Right cardiac atrium (tissue), 5 donors: Measurements from ENCODE around the gene LRR1. TPM values are rescaled to one million over a fixed set of nuclear protein-coding genes. Genes with fewer than 3 reads are reported as not detected.
"Not testable (repeated sequence)": the region's sequence is repeated elsewhere in the genome, so short reads cannot be mapped to it uniquely, and the experiment has no call there.

ENCODE experiments used
- ATAC-seq, 2 donors: fragments of 200-7000 bp; cut with Tn5 transposase; one replicate each; pipeline versions ENCODE4 v1.8.0 to v1.9.1; 2020; ENCODE audit warnings: moderate library complexity in 2 of 2, mild to moderate bottlenecking in 1 of 2
- DNase-seq, 3 donors: peaks; one replicate each; pipeline ENCODE4 v3.0.0-alpha.2; 2020
- H3K27ac ChIP-seq: one replicate; pipeline ENCODE4 v1.5.1; 2013; ENCODE audit warnings: mild to moderate bottlenecking, low read length, control low read depth, moderate library complexity
- H3K27me3 ChIP-seq: one replicate; pipeline ENCODE4 v1.6.1; 2013; ENCODE audit not compliant: control insufficient read depth, insufficient read depth
- H3K4me1 ChIP-seq: one replicate; pipeline ENCODE4 v1.6.1; 2013; ENCODE audit warnings: low read length; ENCODE audit not compliant: control insufficient read depth, insufficient read depth
- H3K4me3 ChIP-seq: one replicate; pipeline ENCODE4 v1.5.1; 2013; ENCODE audit warnings: low read length, control low read depth
- H3K9me3 ChIP-seq: one replicate; pipeline ENCODE4 v1.6.1; 2013; ENCODE audit warnings: low read length; ENCODE audit not compliant: control insufficient read depth
- WGBS: extraction: QIAGEN DNeasy Blood & Tissue Kit; methylation state at CpG from one replicate; pipeline ENCODE4 v1.1.7; 2013; 5-methylcytosine and 5-hydroxymethylcytosine counted together
- intact Hi-C, 4 donors: fragments of 100-400 bp; cut with DNase I; formaldehyde crosslinking; loops; one replicate each; pipeline versions ENCODE4 v1.11.0 to v1.14.0; 2022 to 2023
- polyA plus RNA-seq: library from polyadenylated mRNA; stranded (reverse); fragments of 200-250 nt; gene quantifications from one replicate; pipeline ENCODE4 v1.2.3, GENCODE V29; 2013
- total RNA-seq, 4 donors: library from RNA; stranded (reverse); fragmentation: NEBNext Ultra II Directional; extraction: Animal tissue kit (Norgen Biotek cat#: 25700); gene quantifications; one replicate each; pipeline ENCODE4 v1.2.1, GENCODE V29; 2021
- donor health status: healthy with polysubstance abuse.
- donor health status: DM: no; HTN: yes; CAD: no.
- donor health status: DM: no; HTN: no; CAD: no.
- donor health status: DM: no; HTN: yes; CAD: no; lungs with severe emphysema.
- donor health status: DM: yes; HTN: yes; CAD: no.

The LRR1 gene
- total and polyA plus RNA-seq, 5 donors: 3.5 to 7.5 (median 6.4) TPM

- Histone ChIP-seq H3K27me3 (no peaks in the 10 kb centered on the region), H3K27ac (no peak overlapping the region), H3K4me3 (no peak overlapping the region), H3K4me1 (peaks cover 1% of the 10 kb centered on the region), H3K9me3 (no peaks in the 10 kb centered on the region)
- no peak for DNase-seq
- intact Hi-C loops: no loop called here
- ATAC-seq: no peak
- WGBS: 83% methylated on average over 5 of the region's 5 CpGs
These were observed 24.7 kb upstream of the LRR1 start for GRCh38 chr14:49574038-49574437.

- Histone ChIP-seq H3K4me3 (no peak overlapping the region), H3K27ac (no peak overlapping the region), H3K4me1 (peaks cover 2% of the 10 kb centered on the region), H3K9me3 (no peaks in the 10 kb centered on the region), H3K27me3 (no peaks in the 10 kb centered on the region)
- no peak for DNase-seq
- WGBS: 96% methylated on average over 1 of the region's 1 CpG
- intact Hi-C loops: no loop called here
- ATAC-seq: no peak
These were observed 20.6 kb upstream of the LRR1 start for GRCh38 chr14:49578141-49578540.

- WGBS: 81% methylated on average over 2 of the region's 2 CpGs
- Histone ChIP-seq H3K27ac (no peak overlapping the region), H3K4me3 (no peak overlapping the region), H3K27me3 (no peaks in the 10 kb centered on the region), H3K4me1 (peaks cover 7% of the 10 kb centered on the region), H3K9me3 (no peaks in the 10 kb centered on the region)
- intact Hi-C loops: no loop called here
- DNase-seq (no peak), ATAC-seq (no peak)
These were observed 18.9 kb upstream of the LRR1 start for GRCh38 chr14:49579841-49580240.

- no peaks in the 10 kb centered on the region for H3K27me3 ChIP-seq
- 92% methylated on average over 9 of the region's 9 CpGs for WGBS
- ATAC-seq (no peak), DNase-seq (no peak)
- no peaks in the 10 kb centered on the region for H3K9me3 ChIP-seq
- peaks cover 9% of the 10 kb centered on the region for H3K4me1 ChIP-seq
- H3K27ac ChIP-seq: no peak overlapping the region
- no peak overlapping the region for H3K4me3 ChIP-seq
- intact Hi-C loops: no loop called here
These were observed 17.3 kb upstream of the LRR1 start for GRCh38 chr14:49581209-49582112.

- ATAC-seq: no peak
- 89% methylated on average over 4 of the region's 4 CpGs for WGBS
- no peaks in the 10 kb centered on the region for H3K27me3 ChIP-seq
- no peak for DNase-seq
- intact Hi-C loops: no loop called here
- no peak overlapping the region for H3K27ac ChIP-seq
- H3K4me3 ChIP-seq: no peak overlapping the region
- peaks cover 9% of the 10 kb centered on the region for H3K4me1 ChIP-seq
- no peaks in the 10 kb centered on the region for H3K9me3 ChIP-seq
These were observed 16.4 kb upstream of the LRR1 start for GRCh38 chr14:49582113-49582977.

GRCh38 chr14:49583629-49584028 lies 15.1 kb upstream of the LRR1 start:
- no peak for ATAC-seq
- Histone ChIP-seq H3K4me3 (no peak overlapping the region), H3K9me3 (no peaks in the 10 kb centered on the region), H3K27me3 (no peaks in the 10 kb centered on the region), H3K4me1 (peaks cover 9% of the 10 kb centered on the region), H3K27ac (no peak overlapping the region)
- intact Hi-C loops: no loop called here
- no peak for DNase-seq
- WGBS: 92% methylated on average over 6 of the region's 6 CpGs

- intact Hi-C loops: no loop called here
- H3K4me1 ChIP-seq: peaks cover 9% of the 10 kb centered on the region
- no peak for DNase-seq
- H3K9me3 ChIP-seq: no peaks in the 10 kb centered on the region
- H3K27ac ChIP-seq: no peak overlapping the region
- H3K27me3 ChIP-seq: no peaks in the 10 kb centered on the region
- no peak overlapping the region for H3K4me3 ChIP-seq
- 90% methylated on average over 11 of the region's 11 CpGs for WGBS
- ATAC-seq: no peak
These were observed 14.7 kb upstream of the LRR1 start for GRCh38 chr14:49584058-49584457.

- DNase-seq, ATAC-seq, H3K27ac ChIP-seq, H3K9me3 ChIP-seq, H3K4me1 ChIP-seq, intact Hi-C loops, H3K27me3 ChIP-seq: not testable (repeated sequence)
- WGBS: 18% methylated on average over 32 of the region's 32 CpGs
- H3K4me3 ChIP-seq: peak overlapping the region; percentile 100
These were observed 13.6 kb upstream of the LRR1 start for GRCh38 chr14:49584981-49585640.

GRCh38 chr14:49585803-49586672 lies 12.7 kb upstream of the LRR1 start, which contains the start of gene RPS29:
TSS of gene RPS29 (minus strand) at chr14:49586380. CDS start at chr14:49586346, 34 bp downstream.
- H3K4me3 ChIP-seq: peak within 1 kb of the TSS; percentile 100
- under 1% methylated on average over 54 of the region's 55 CpGs for WGBS
- H3K9me3 ChIP-seq: no peaks in the 10 kb centered on the region
- peak; percentile 98 to 99 (median 99) for DNase-seq
- peaks cover 7% of the 10 kb centered on the region for H3K4me1 ChIP-seq
- H3K27me3 ChIP-seq: no peaks in the 10 kb centered on the region
- intact Hi-C loops: no loop called here
- peak within 1 kb of the TSS; percentile 100 for H3K27ac ChIP-seq
- ATAC-seq: peak; percentile 99
